NAMALWA (cell line): ENCODE measurements around the gene WDR64.
"Not testable (repeated sequence)": the region's sequence is repeated elsewhere in the genome, so short reads cannot be mapped to it uniquely, and the experiment has no call there.

Source experiments
- DNase-seq: peaks from one replicate; pipeline ENCODE4 v3.0.0-alpha.2; 2015; ENCODE audit warnings: low spot score

Gene WDR64

GRCh38 chr1:241658081-241658793 lies 6.2 kb downstream of the WDR64 start:
- DNase-seq = no peak

DNA sequence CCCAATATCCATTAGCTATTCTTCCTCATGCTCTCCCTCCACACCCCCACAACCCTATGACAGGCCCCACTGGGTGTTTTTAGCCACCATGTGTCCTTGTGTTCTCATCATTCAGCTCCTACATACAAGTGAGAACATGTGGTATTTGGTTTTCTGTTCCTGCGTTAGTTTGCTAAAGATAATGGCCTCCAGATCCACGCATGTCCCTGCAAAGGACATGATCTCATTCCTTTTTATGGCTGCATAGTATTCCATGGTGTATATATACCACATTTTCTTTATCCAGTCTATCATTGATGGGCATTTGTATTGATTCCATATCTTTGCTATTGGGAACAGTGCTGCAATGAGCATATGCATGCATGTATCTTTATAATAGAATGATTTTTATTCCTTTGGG lies 6.9 kb downstream of the WDR64 start:
- not testable (repeated sequence) for DNase-seq

GRCh38 chr1:241660424-241660972 lies 8.4 kb downstream of the WDR64 start:
- DNase-seq = no peak

GRCh38 chr1:241666419-241666818 lies 14.3 kb downstream of the WDR64 start:
- no peak for DNase-seq

GRCh38 chr1:241672301-241672700 lies 20.2 kb downstream of the WDR64 start:
- DNase-seq = no peak

GRCh38 chr1:241674805-241675384 lies 22.8 kb downstream of the WDR64 start:
- no peak for DNase-seq

GRCh38 chr1:241675983-241676382 lies 23.9 kb downstream of the WDR64 start:
- DNase-seq = no peak

- no peak for DNase-seq
Observed at GRCh38 chr1:241677201-241677600, 25.1 kb downstream of the WDR64 start.

- no peak for DNase-seq
Observed at GRCh38 chr1:241678536-241678935, 26.5 kb downstream of the WDR64 start.

GRCh38 chr1:241679404-241679803 lies 27.3 kb downstream of the WDR64 start:
- no peak for DNase-seq

DNA sequence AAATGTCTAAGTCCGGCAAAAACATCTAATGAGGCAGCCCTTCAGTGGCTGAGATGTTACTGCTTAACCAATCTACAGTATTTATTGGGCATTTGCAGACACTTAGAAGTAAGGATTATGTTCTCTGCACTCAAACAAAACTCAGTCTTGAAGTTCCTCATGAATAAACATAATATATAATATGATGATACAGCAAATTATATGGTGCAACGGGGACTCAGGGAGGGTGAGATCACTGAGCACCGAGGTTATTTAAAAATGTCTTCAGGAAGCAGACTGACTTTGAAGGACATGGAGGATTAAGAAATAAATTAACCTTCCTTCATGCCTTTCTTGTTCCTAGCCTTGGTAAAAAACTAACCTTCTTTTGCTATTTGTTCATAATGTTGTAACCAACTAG lies 27.9 kb downstream of the WDR64 start:
- no peak for DNase-seq

- DNase-seq = not testable (repeated sequence)
Observed at GRCh38 chr1:241681861-241682448, 29.9 kb downstream of the WDR64 start.

GRCh38 chr1:241682921-241683320 lies 30.8 kb downstream of the WDR64 start:
- no peak for DNase-seq

DNA sequence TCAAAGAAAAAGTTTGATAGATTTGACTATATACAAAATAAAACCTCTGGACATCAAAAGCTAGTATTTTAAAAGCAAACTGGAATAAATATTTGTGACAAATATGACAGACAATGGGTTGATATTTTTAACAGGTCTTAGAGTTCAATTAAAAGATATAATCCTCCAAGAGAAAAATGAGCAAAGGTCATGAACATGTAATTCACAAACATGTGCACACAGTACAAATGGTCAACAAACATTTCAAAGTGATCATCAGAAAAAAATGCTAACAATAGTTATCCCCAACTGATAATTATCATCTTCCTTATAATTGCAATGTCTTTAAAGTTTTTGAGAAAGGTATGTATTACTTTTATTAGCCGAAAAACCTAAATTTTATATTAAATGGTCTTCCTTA lies 32.0 kb downstream of the WDR64 start:
- DNase-seq = no peak

DNA sequence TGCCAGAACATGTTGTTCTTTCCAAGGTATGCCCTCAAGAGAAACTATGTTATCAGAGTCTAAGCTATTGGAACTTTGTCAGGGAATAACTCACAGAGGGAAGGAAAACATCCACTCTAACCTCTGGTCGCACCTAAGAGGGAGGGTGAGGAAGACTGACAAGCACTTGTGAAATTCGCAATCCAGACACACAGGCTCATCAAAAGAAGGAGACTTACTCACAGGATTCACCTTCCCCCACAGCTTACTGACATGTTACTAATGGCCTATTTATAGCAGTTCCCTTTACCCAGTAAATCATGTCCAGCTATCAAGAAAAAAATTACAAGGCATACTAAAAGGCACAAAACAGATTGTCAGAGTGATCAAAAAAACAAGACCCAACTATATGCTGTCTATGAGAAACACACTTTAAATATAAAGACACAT lies 36.9 kb downstream of the WDR64 start:
- DNase-seq = no peak

DNA sequence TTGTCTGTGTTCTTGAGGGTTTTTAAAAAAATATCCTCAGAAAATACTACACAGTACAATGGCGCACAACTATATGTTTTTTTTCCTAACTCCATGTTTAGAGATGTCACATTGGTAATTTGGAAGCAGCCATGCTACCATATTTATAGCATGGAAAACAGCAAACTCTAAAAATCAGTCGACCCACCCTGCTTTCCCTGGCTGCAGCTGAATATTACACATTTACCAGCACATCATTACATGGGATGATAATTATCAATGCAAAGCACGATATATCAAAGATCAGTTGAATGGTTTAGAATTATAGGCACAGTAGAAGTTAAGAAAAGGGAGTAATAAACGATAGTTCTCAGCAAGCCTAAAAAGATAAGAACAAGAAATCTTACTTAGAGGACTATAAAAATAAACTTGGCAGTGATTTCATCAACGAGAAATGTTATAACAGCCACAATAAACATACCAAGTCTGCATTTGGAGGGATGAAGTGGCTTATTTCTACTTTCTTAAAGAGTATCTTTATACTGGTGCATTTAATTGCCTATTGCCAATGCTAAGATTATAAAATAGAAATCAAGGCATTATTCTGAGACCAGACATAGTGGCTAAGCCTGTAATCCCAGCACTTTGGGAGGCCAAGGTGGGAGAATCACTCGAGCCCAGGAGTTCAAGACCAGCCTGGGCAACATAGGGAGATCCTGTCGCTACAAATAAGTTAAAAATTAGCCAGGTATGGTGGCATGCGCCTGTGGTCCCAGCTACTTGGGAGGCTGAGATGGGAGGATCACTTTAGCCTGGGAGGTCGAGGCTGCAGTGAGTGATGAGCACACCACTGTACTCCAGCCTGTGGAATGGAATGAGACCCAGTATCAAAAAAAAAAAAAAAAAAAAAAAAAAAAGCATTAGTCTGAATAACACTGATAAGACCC lies 43.4 kb downstream of the WDR64 start:
- no peak for DNase-seq

- no peak for DNase-seq
Observed at GRCh38 chr1:241696172-241696814, 44.2 kb downstream of the WDR64 start.

GRCh38 chr1:241696815-241697639 lies 44.9 kb downstream of the WDR64 start:
- no peak for DNase-seq

DNA sequence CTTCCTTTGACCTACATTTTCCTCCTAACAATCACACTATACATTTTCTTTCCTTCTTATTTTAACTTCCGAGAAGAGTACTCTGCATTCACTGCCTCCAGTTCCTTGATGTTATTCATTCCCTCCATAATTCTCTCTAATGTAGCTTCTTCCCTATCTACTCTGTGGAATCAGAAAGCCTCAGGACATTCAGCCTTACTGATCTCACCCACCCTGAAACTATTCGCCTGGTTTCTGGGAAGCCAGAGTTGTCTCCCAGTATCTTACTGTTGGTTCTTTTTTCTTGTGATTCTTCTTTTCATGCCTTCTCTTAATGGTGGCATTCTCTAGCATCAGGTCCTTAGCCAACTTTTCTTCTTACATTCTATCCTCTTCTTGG lies 45.5 kb downstream of the WDR64 start:
- DNase-seq = no peak

- no peak for DNase-seq
Observed at GRCh38 chr1:241698177-241698576, 46.1 kb downstream of the WDR64 start.
